HL-60 (cell line): ENCODE results near the gene SLC18A2.
"Not testable (repeated sequence)": the region's sequence is repeated elsewhere in the genome, so short reads cannot be mapped to it uniquely, and the experiment has no call there.

ENCODE experiments used
- DNase-seq, 2 experiments: peaks; one replicate each; pipeline ENCODE4 v3.0.0-alpha.2; 2010 to 2020; ENCODE audit warnings: low read depth in 1 of 2, low spot score in 1 of 2
- H3K27ac ChIP-seq: fragments of 250-450 bp; sonication (Bioruptor Pico); replicated peaks from 2 replicates; pipeline ENCODE4 v1.5.1; 2020; ENCODE audit warnings: mild to moderate bottlenecking, moderate library complexity
- H3K27me3 ChIP-seq: fragments of 250-450 bp; sonication (Bioruptor Pico); 2 replicates; pipeline ENCODE4 v1.5.1; 2021; ENCODE audit warnings: mild to moderate bottlenecking, moderate library complexity; ENCODE audit not compliant: insufficient read depth, poor library complexity, severe bottlenecking
- H3K4me3 ChIP-seq: replicated peaks from 2 replicates; pipeline ENCODE4 v1.5.1; 2011; ENCODE audit warnings: mild to moderate bottlenecking, control low read depth, low read length; ENCODE audit not compliant: insufficient read depth
- GABPA ChIP-seq: IDR thresholded peaks from 2 replicates; pipeline ENCODE4 v1.6.1; 2012; ENCODE audit warnings: low read depth
- POLR2AphosphoS5 ChIP-seq: IDR thresholded peaks from 2 replicates; pipeline ENCODE4 v1.6.1; 2012; ENCODE audit warnings: low read depth
- SPI1 ChIP-seq: IDR thresholded peaks from 2 replicates; pipeline ENCODE4 v1.6.1; 2012; ENCODE audit warnings: low read depth, mild to moderate bottlenecking, borderline replicate concordance
- TF ChIP-seq, protein P1 (sequence below): IDR thresholded peaks from 2 replicates; pipeline ENCODE4 v1.6.1; 2012; ENCODE audit warnings: low read depth; ENCODE audit not compliant: insufficient replicate concordance
- TF ChIP-seq, protein P2 (sequence below): IDR thresholded peaks from one replicate; pipeline ENCODE4 v1.5.1; 2011; ENCODE audit warnings: low read length, control low read depth, inconsistent platforms; ENCODE audit not compliant: insufficient read depth

The SLC18A2 gene

DNA sequence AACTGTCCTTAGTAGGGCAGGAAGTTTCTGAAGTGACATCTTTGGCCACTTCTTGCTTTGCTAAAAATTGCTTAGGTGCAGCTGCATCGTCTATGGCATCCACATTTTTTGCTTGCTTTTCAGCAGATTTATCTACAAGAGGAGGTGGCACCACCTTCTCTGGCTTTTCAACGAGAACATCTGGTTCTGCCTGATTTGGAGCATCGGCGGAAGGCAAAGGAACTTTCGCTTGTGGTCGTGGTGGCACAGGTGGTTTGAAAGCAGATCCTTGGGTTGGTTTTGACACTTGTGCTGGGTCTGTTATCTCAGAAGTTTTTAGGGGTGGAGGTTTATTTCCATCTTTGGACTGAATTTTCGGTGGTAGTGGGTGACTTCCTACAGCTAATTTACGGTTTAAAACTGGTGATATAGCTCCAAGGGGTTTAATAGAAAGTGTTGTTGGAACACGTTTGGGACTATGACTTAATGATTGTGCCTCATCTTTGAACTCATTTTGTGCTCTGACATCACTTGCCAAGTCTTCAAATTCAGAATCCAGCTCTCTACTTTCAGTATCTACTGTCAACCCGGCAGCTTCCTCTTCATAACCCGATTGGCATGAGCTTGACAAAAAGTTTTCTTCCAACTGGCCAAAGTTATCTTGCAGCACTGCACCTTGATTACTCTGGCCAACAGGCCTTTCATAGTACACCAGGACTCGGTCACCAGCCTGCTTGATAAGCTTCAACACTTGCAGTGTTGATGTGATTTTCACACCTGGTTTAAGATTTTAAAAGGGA lies 44.0 kb downstream of the SLC18A2 start:
- no peak for TF ChIP-seq GABPA
- TF ChIP-seq POLR2AphosphoS5 = 0 out of 2 replicates have a peak, but pooled peaks have one; percentile 34
- Histone ChIP-seq H3K27ac (no peak overlapping the region), H3K4me3 (no peak overlapping the region)

DNA sequence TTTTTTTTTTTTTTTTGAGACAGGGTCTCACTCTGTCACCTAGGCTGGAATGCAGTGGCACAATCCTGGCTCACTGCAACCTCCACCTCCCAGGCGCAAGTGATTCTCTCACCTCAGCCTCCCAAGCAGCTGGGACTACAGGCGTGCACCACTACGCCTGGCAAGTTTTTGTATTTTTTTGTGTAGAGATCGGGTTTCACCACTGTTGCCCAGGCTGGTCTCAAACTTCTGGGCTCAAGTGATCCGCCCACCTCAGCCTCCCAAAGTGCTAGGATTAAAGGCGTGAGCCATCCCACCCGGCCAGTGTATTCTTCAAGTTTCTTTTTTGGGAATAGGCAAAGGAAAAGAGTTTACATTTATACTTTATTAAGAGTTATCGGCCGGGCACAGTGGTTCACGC lies 50.0 kb downstream of the SLC18A2 start:
- not testable (repeated sequence) for H3K4me3 ChIP-seq, H3K27ac ChIP-seq, DNase-seq, H3K27me3 ChIP-seq

More for the DNA sequence above, 44.0 kb downstream of the SLC18A2 start:
- H3K27me3 ChIP-seq = no peaks in the 10 kb centered on the region
- DNase-seq = no peak

DNA sequence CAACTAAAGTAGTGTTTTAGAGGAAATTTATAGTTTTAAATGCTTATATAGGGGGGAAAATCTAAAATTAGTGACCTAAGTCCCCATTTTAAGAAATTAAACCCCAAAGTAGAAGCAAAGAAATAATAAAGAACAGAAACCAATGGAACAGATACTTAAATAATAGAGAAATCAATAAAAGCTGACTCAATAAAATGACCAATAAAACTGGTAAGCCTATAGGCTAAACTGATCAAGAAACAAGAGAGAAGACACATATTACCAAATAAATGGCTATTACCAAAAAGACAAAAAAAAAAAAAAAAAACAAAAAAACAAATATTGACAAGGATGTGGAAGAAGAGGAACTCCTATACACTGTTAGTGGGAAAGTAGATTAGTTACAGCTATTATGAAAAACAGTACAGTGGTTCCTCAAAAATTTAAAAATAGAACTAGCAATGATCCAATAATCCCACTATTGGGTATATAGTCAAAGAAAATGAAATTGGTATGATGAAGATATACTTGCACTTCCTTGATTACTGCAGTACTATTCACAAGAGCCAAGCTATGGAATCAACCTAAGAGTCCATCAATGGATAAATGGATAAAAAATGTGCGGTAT lies 53.2 kb downstream of the SLC18A2 start:
- TF ChIP-seq SPI1 = peak; percentile 17; the same call in 1 of the 2 replicates
- TF ChIP-seq POLR2AphosphoS5 = no peak
- Histone ChIP-seq H3K27me3 (no peaks in the 10 kb centered on the region), H3K27ac (no peak overlapping the region), H3K4me3 (no peak overlapping the region)
- DNase-seq = no peak

DNA sequence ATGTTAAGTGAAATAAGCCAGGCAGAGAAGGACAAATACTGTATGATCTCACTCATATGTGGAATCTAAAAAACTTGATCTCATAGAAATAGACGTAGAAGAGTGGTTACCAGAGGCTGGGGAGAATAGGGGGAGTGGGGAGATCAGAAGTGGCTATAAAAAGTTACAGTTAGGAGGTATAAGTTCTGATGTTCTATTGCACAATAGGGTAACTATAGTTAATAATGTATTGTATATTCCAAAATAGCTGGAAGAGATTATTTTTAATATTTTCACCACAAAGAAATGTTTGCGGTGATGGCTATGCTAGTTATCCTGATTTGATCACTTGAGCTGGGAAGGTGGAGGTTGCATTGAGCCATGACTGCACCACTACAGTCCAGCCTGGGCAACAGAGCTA lies 53.8 kb downstream of the SLC18A2 start:
- Histone ChIP-seq H3K27me3 (no peaks in the 10 kb centered on the region), H3K4me3 (no peak overlapping the region), H3K27ac (no peak overlapping the region)
- DNase-seq = no peak
- no peak for TF ChIP-seq GABPA
- TF ChIP-seq, protein P1, sequence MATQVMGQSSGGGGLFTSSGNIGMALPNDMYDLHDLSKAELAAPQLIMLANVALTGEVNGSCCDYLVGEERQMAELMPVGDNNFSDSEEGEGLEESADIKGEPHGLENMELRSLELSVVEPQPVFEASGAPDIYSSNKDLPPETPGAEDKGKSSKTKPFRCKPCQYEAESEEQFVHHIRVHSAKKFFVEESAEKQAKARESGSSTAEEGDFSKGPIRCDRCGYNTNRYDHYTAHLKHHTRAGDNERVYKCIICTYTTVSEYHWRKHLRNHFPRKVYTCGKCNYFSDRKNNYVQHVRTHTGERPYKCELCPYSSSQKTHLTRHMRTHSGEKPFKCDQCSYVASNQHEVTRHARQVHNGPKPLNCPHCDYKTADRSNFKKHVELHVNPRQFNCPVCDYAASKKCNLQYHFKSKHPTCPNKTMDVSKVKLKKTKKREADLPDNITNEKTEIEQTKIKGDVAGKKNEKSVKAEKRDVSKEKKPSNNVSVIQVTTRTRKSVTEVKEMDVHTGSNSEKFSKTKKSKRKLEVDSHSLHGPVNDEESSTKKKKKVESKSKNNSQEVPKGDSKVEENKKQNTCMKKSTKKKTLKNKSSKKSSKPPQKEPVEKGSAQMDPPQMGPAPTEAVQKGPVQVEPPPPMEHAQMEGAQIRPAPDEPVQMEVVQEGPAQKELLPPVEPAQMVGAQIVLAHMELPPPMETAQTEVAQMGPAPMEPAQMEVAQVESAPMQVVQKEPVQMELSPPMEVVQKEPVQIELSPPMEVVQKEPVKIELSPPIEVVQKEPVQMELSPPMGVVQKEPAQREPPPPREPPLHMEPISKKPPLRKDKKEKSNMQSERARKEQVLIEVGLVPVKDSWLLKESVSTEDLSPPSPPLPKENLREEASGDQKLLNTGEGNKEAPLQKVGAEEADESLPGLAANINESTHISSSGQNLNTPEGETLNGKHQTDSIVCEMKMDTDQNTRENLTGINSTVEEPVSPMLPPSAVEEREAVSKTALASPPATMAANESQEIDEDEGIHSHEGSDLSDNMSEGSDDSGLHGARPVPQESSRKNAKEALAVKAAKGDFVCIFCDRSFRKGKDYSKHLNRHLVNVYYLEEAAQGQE = no peak
- TF ChIP-seq, protein P2, sequence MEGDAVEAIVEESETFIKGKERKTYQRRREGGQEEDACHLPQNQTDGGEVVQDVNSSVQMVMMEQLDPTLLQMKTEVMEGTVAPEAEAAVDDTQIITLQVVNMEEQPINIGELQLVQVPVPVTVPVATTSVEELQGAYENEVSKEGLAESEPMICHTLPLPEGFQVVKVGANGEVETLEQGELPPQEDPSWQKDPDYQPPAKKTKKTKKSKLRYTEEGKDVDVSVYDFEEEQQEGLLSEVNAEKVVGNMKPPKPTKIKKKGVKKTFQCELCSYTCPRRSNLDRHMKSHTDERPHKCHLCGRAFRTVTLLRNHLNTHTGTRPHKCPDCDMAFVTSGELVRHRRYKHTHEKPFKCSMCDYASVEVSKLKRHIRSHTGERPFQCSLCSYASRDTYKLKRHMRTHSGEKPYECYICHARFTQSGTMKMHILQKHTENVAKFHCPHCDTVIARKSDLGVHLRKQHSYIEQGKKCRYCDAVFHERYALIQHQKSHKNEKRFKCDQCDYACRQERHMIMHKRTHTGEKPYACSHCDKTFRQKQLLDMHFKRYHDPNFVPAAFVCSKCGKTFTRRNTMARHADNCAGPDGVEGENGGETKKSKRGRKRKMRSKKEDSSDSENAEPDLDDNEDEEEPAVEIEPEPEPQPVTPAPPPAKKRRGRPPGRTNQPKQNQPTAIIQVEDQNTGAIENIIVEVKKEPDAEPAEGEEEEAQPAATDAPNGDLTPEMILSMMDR = no peak
- TF ChIP-seq SPI1 = no peak
- no peak for TF ChIP-seq POLR2AphosphoS5

DNA sequence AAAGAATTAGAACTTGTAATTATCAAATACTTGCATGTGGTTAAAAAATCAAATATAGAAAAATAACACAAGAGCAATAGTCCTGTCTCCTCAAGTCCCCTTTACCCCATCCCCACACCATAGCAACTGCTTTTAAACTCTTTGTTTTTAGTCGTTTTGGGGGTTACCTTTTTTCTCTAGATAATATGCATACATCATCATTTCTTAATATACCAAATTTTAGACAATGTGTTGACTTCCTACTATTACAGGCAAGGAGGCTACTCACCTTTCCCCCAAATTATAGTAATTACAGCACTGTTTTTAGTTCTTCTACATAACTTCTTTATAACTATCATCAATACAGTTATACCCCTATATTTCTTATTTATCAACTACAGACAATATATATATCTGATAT lies 57.3 kb downstream of the SLC18A2 start:
- Histone ChIP-seq H3K4me3 (no peak overlapping the region), H3K27me3 (no peaks in the 10 kb centered on the region), H3K27ac (no peak overlapping the region)
- TF ChIP-seq, protein P2 = no peak
- TF ChIP-seq, protein P1 = no peak
- TF ChIP-seq SPI1 = no peak
- TF ChIP-seq POLR2AphosphoS5 = no peak
- no peak for TF ChIP-seq GABPA
- DNase-seq = no peak
